Nephron progenitor cell (in vitro differentiated cells): ENCODE measurements around the gene CDH4.

Source experiments
- DNase-seq: peaks from one replicate; pipeline ENCODE4 v3.0.0; 2021
- H3K27ac Mint-ChIP-seq: 2 replicates; pipeline ENCODE4 v1.8.0; 2021; ENCODE audit warnings: mild to moderate bottlenecking, moderate library complexity, mixed read lengths
- H3K27me3 Mint-ChIP-seq: 2 replicates; pipeline ENCODE4 v1.8.0; 2021; ENCODE audit warnings: mild to moderate bottlenecking, low read depth, mixed read lengths; ENCODE audit not compliant: poor library complexity
- H3K36me3 Mint-ChIP-seq: 2 replicates; pipeline ENCODE4 v1.8.0; 2021; ENCODE audit warnings: low read depth, mixed read lengths
- H3K4me1 Mint-ChIP-seq: 2 replicates; pipeline ENCODE4 v1.8.0; 2021; ENCODE audit warnings: mixed read lengths
- H3K4me3 Mint-ChIP-seq: 2 replicates; pipeline ENCODE4 v1.8.0; 2021; ENCODE audit warnings: mild to moderate bottlenecking, moderate library complexity, mixed read lengths
- H3K9me3 Mint-ChIP-seq: 2 replicates; pipeline ENCODE4 v1.8.0; 2021; ENCODE audit warnings: mild to moderate bottlenecking, moderate library complexity, mixed read lengths
- TF ChIP-seq, protein P1 (sequence below): fragments of 200-600 bp; sonication (generic); IDR thresholded peaks from 2 replicates; pipeline ENCODE4 v1.5.0; 2021; ENCODE audit warnings: antibody characterized with exemption

Gene CDH4

DNA sequence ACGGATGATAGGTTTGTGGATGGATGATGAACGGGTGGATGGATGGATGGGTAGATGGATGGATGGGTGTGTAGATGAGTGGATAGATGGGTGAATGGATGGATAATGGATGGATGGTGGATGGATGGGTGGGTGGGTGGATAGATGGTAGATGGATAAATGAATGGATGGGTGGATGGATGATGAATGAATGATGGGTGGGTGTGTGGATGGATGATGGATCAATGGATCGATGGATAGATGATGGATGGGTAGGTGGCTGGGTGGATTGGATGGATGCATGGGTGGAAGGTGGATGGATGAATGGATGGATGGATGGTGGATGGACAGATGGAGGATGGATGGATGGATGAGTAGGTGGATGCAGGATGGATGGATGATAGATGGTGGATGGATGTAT is 419.5 kb downstream of the CDH4 start:
- no peaks in the 10 kb centered on the region for H3K9me3 Mint-ChIP-seq
- H3K27me3 Mint-ChIP-seq = peaks cover 25% of the 10 kb centered on the region
- no peak overlapping the region for H3K4me3 Mint-ChIP-seq
- DNase-seq = no peak
- H3K4me1 Mint-ChIP-seq = no peaks in the 10 kb centered on the region
- no peaks in the 10 kb centered on the region for H3K36me3 Mint-ChIP-seq
- no peak overlapping the region for H3K27ac Mint-ChIP-seq
- TF ChIP-seq, protein P1, sequence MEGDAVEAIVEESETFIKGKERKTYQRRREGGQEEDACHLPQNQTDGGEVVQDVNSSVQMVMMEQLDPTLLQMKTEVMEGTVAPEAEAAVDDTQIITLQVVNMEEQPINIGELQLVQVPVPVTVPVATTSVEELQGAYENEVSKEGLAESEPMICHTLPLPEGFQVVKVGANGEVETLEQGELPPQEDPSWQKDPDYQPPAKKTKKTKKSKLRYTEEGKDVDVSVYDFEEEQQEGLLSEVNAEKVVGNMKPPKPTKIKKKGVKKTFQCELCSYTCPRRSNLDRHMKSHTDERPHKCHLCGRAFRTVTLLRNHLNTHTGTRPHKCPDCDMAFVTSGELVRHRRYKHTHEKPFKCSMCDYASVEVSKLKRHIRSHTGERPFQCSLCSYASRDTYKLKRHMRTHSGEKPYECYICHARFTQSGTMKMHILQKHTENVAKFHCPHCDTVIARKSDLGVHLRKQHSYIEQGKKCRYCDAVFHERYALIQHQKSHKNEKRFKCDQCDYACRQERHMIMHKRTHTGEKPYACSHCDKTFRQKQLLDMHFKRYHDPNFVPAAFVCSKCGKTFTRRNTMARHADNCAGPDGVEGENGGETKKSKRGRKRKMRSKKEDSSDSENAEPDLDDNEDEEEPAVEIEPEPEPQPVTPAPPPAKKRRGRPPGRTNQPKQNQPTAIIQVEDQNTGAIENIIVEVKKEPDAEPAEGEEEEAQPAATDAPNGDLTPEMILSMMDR = no peak

DNA sequence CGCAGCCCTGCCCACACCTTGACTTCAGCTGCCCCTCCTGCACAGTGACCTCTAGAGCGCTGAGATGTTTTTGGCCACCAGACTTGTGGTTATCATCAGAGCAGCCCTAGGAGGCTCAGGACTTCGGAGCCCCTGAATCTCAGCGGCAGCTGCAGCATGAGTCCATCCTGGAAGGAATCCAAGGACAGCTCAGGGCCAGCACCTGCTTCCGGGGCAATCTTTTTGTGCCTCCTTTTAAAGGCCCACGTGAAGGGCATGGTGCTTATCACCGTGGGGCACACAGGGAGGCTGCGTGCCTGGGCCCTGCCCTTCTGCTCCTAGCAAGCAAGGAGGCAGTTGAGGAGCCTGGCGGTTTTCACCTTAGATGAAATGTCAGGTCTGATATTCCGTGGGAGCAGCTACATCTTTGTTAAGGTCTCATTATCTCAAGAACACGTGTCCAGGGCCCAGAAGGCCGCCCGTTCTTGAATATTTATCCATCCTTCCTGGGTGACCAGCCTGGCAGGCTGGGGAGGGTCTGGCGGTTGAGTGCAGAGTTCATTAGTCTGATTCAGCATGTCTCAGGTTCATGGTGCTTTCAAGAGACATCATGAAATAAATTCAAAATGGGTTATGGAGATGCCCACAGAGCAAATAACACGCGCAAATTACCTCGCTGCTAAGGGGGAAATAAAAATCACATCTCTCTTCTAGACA is 421.2 kb downstream of the CDH4 start:
- peaks cover 26% of the 10 kb centered on the region for H3K27me3 Mint-ChIP-seq
- TF ChIP-seq, protein P1 = no peak
- H3K36me3 Mint-ChIP-seq = no peaks in the 10 kb centered on the region
- H3K9me3 Mint-ChIP-seq = no peaks in the 10 kb centered on the region
- no peak overlapping the region for H3K4me3 Mint-ChIP-seq
- H3K4me1 Mint-ChIP-seq = no peaks in the 10 kb centered on the region
- DNase-seq = no peak
- H3K27ac Mint-ChIP-seq = no peak overlapping the region

DNA sequence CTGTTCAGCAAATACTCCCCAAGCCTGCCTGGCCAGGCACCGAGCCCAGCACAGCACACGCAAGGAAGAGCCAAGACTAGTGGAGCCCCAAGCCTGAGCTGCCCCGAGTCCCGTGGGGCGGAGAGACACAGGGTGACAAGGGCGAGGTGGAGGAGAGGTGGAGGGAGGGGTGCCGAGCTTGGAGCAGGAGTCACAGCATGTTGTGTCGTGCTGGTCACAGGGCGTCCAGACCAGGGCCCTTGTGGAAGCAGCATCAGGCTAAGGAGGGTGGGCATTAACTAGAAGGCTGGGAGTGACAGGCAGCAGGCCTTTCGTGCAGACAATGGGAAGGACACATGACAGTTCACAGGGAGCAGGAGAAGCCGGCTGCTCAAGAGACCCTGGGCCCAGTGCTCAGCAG is 422.1 kb downstream of the CDH4 start:
- Mint-ChIP-seq H3K27me3 (peaks cover 25% of the 10 kb centered on the region), H3K27ac (no peak overlapping the region), H3K36me3 (no peaks in the 10 kb centered on the region), H3K4me1 (no peaks in the 10 kb centered on the region), H3K9me3 (no peaks in the 10 kb centered on the region), H3K4me3 (no peak overlapping the region)
- TF ChIP-seq, protein P1 = no peak
- DNase-seq = no peak

DNA sequence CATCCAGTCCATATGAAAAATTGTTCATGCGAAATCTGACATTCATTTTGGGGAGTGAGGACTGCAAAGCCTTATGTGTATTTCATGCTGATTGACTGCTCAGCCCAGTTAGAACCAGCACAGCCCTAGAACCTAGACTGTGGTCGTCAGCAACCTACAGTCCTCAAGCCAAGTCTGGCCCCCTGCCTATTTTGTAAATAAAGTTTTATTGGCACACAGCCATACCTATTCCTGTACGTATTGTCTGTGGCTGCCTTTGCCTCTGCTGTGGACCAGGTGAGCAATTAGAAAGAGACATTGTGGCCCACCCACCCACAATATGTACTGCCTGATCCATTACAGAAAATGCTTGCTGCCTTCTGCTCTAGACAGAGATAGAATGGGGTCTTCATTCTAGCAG is 422.6 kb downstream of the CDH4 start:
- H3K9me3 Mint-ChIP-seq = no peaks in the 10 kb centered on the region
- H3K4me3 Mint-ChIP-seq = no peak overlapping the region
- H3K27ac Mint-ChIP-seq = no peak overlapping the region
- no peaks in the 10 kb centered on the region for H3K4me1 Mint-ChIP-seq
- DNase-seq = no peak
- no peaks in the 10 kb centered on the region for H3K36me3 Mint-ChIP-seq
- TF ChIP-seq, protein P1 = no peak
- peaks cover 23% of the 10 kb centered on the region for H3K27me3 Mint-ChIP-seq

DNA sequence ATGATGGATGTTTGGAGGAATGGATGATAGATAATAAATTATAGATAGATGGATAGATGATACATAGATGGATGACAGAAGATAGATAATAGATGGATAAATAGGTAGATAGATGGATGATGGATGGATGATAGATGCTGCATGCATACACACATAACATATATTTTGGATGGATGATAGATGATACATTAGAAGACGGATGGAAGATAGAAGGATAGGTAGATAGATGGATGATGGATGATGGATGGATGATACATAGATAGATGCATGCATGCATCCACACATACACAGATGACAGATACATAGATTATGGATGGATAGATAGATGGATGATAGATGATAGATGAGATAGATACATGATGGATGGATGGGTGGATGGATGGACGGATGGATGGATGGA is 425.9 kb downstream of the CDH4 start:
- DNase-seq = no peak
- TF ChIP-seq, protein P1 = no peak
- Mint-ChIP-seq H3K27me3 (peaks cover 27% of the 10 kb centered on the region), H3K4me3 (no peak overlapping the region), H3K4me1 (no peaks in the 10 kb centered on the region), H3K27ac (no peak overlapping the region), H3K9me3 (no peaks in the 10 kb centered on the region), H3K36me3 (no peaks in the 10 kb centered on the region)

DNA sequence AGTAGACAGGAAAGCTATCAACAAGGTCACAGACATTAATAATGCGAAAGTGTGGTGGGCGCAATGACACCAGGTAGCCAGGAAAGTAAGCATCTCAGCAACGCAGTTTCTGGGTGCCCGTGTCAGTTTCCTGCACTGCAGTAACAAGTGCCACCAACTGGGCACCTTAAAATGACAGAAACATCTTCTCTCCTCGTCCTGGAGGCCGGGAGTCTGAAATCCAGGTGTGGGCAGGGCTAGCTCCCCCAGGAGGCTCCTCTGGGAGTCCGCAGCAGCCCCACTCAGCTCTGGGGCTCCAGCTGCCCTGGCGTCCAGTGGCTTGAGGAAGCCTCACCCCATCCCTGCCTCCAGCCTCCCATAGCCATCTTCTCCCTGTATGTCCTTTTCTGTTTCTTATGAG is 426.4 kb downstream of the CDH4 start:
- DNase-seq = no peak
- Mint-ChIP-seq H3K4me1 (no peaks in the 10 kb centered on the region), H3K4me3 (no peak overlapping the region), H3K9me3 (no peaks in the 10 kb centered on the region), H3K27ac (no peak overlapping the region), H3K27me3 (peaks cover 27% of the 10 kb centered on the region), H3K36me3 (no peaks in the 10 kb centered on the region)
- TF ChIP-seq, protein P1 = no peak
